Colonic mucosa (tissue), 4 donors: ENCODE measurements around the gene FGR. TPM values are rescaled to one million over a fixed set of nuclear protein-coding genes. Genes with fewer than 3 reads are reported as not detected.
"Not testable (repeated sequence)": the region's sequence is repeated elsewhere in the genome, so short reads cannot be mapped to it uniquely, and the experiment has no call there.

Experiments used
- DNase-seq: peaks from one replicate; pipeline ENCODE4 v3.0.0-alpha.2; 2020
- H3K27ac ChIP-seq: fragments of 200-600 bp; one replicate; pipeline ENCODE4 v1.8.0; 2021
- H3K27me3 ChIP-seq: fragments of 200-600 bp; one replicate; pipeline ENCODE4 v1.8.0; 2021
- H3K36me3 ChIP-seq: fragments of 200-600 bp; one replicate; pipeline ENCODE4 v1.8.0; 2021
- H3K4me1 ChIP-seq: fragments of 200-600 bp; one replicate; pipeline ENCODE4 v1.8.0; 2021; ENCODE audit warnings: mild to moderate bottlenecking
- H3K4me3 ChIP-seq: fragments of 200-600 bp; one replicate; pipeline ENCODE4 v1.8.0; 2021
- H3K9ac ChIP-seq, 2 donors: one replicate each; pipeline ENCODE4 v1.7.0; 2013; ENCODE audit warnings: control low read depth in 2 of 2, low read depth in 2 of 2, low read length in 2 of 2
- H3K9me3 ChIP-seq: fragments of 200-600 bp; one replicate; pipeline ENCODE4 v1.8.0; 2021
- intact Hi-C: fragments of 100-400 bp; cut with DNase I; formaldehyde crosslinking; loops from one replicate; pipeline ENCODE4 v1.14.1; 2022
- total RNA-seq, 2 donors: library from RNA; stranded (reverse); fragmentation: NEBNext Ultra II Directional in 1 of 2; extraction: Animal tissue kit (Norgen Biotek cat#: 25700) in 1 of 2; gene quantifications; one replicate each; pipeline ENCODE4 v1.2.1, GENCODE V29; 2021
- TF ChIP-seq, protein P1 (sequence below): fragments of 200-600 bp; IDR thresholded peaks from one replicate; pipeline ENCODE4 v1.8.0; 2022; ENCODE audit warnings: antibody characterized with exemption, mild to moderate bottlenecking
- donor health status: healthy.
- donor health status: DM: no; HTN: no; CAD: no.
- donor health status: DM: no; HTN: no; CAD: no.

Gene FGR
- total RNA-seq = 1 to 10 TPM; 1.4 to 2.0 TPM

DNA sequence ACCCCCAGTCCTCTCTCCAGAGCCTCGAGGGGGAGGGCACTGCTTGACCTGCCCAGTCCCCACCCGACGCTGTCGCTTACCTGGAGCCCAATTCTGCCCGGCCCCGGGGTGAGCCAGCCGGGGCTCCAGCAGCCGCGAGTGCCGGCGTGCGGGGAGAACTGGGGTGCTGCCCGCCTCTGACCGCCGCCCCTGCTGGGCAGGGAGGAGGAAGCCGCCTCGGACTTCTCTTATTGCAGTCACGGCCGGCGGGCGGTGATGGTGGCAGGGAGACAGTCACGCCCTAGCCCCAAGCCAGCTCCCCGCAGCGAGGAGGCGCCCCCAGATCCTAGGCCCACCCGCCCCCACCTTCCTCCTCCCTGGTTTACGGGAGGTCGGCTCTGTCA, at the start of gene FGR:
Gene FGR, minus strand, starts transcription at position 201 of the 383 bp plus-strand sequence. CDS start 11,269 bp downstream, outside the sequence.
- H3K36me3 ChIP-seq = no peaks in the 10 kb centered on the region
- intact Hi-C loops = no loop called here
- H3K4me1 ChIP-seq = no peaks in the 10 kb centered on the region
- H3K27me3 ChIP-seq = peaks cover 23% of the 10 kb centered on the region
- no peaks in the 10 kb centered on the region for H3K9me3 ChIP-seq
- DNase-seq = no peak
- H3K4me3 ChIP-seq = peak within 1 kb of the TSS; percentile 34
- TF ChIP-seq, protein P1, sequence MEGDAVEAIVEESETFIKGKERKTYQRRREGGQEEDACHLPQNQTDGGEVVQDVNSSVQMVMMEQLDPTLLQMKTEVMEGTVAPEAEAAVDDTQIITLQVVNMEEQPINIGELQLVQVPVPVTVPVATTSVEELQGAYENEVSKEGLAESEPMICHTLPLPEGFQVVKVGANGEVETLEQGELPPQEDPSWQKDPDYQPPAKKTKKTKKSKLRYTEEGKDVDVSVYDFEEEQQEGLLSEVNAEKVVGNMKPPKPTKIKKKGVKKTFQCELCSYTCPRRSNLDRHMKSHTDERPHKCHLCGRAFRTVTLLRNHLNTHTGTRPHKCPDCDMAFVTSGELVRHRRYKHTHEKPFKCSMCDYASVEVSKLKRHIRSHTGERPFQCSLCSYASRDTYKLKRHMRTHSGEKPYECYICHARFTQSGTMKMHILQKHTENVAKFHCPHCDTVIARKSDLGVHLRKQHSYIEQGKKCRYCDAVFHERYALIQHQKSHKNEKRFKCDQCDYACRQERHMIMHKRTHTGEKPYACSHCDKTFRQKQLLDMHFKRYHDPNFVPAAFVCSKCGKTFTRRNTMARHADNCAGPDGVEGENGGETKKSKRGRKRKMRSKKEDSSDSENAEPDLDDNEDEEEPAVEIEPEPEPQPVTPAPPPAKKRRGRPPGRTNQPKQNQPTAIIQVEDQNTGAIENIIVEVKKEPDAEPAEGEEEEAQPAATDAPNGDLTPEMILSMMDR = no peak
- H3K9ac ChIP-seq = peak within 1 kb of the TSS; percentile 58 to 76
- H3K27ac ChIP-seq = peak within 1 kb of the TSS; percentile 23

GRCh38 chr1:27684176-27684575, 49.2 kb upstream of the FGR start:
- intact Hi-C loops = no loop called here
- DNase-seq = no peak
- Histone ChIP-seq H3K9me3 (peaks cover 6% of the 10 kb centered on the region), H3K4me3 (no peak overlapping the region), H3K27me3 (no peaks in the 10 kb centered on the region), H3K27ac (no peak overlapping the region), H3K9ac (no peak overlapping the region), H3K36me3 (no peaks in the 10 kb centered on the region), H3K4me1 (no peaks in the 10 kb centered on the region)
- TF ChIP-seq, protein P1 = no peak

GRCh38 chr1:27682351-27682944, 47.5 kb upstream of the FGR start:
- Histone ChIP-seq H3K36me3 (no peaks in the 10 kb centered on the region), H3K27ac (no peak overlapping the region), H3K4me3 (no peak overlapping the region), H3K9me3 (peaks cover 6% of the 10 kb centered on the region), H3K4me1 (no peaks in the 10 kb centered on the region), H3K27me3 (no peaks in the 10 kb centered on the region), H3K9ac (no peak overlapping the region)
- TF ChIP-seq, protein P1 = no peak
- no peak for DNase-seq
- intact Hi-C loops = no loop called here

- H3K36me3 ChIP-seq, H3K9me3 ChIP-seq, intact Hi-C loops, H3K27me3 ChIP-seq, H3K27ac ChIP-seq, H3K4me3 ChIP-seq, DNase-seq, H3K9ac ChIP-seq, H3K4me1 ChIP-seq: not testable (repeated sequence)
Observed at GRCh38 chr1:27681580-27681979, 46.6 kb upstream of the FGR start.

- DNase-seq, H3K4me1 ChIP-seq, H3K9ac ChIP-seq, H3K4me3 ChIP-seq, H3K9me3 ChIP-seq, H3K27me3 ChIP-seq, H3K36me3 ChIP-seq, intact Hi-C loops, H3K27ac ChIP-seq: not testable (repeated sequence)
Observed at GRCh38 chr1:27680225-27680791, 45.3 kb upstream of the FGR start.

DNA sequence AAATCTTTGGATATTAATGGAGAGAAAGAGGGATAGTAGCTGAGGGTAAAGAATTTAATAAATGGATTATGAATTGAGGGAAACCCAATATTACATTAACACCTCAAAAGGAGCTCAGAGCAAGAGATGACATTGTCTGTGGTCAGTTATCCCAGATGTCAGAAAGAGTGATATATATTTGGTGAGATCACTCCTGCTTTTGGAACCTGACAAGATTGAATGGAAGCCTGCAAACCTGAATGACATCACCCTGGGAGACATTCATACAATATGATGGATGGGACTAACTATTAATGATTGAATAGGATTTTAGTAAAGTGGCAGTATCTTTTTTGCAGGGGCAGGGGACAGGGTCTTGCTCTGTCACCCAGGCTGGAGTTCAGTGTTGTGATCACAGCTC, 43.8 kb upstream of the FGR start:
- peaks cover 6% of the 10 kb centered on the region for H3K9me3 ChIP-seq
- no peak overlapping the region for H3K27ac ChIP-seq
- H3K4me3 ChIP-seq = no peak overlapping the region
- no peaks in the 10 kb centered on the region for H3K4me1 ChIP-seq
- H3K27me3 ChIP-seq = no peaks in the 10 kb centered on the region
- intact Hi-C loops = loop anchor here (5.0 to 10.0 kb wide), 2 partner anchors 44 to 136 kb away; no protein-coding TSS in a partner anchor
- H3K36me3 ChIP-seq = no peaks in the 10 kb centered on the region
- TF ChIP-seq, protein P1 = no peak
- H3K9ac ChIP-seq = no peak overlapping the region
- no peak for DNase-seq
